GM21381 (cell line): ENCODE results near the gene DNM1L.
"Not testable (repeated sequence)": the region's sequence is repeated elsewhere in the genome, so short reads cannot be mapped to it uniquely, and the experiment has no call there.

Experiments used
- ATAC-seq: cut with Tn5 transposase; IDR thresholded peaks from one replicate; pipeline ENCODE4 v1.9.1; 2021; ENCODE audit warnings: mild to moderate bottlenecking, moderate library complexity; ENCODE audit not compliant: unreplicated experiment

The DNM1L gene

DNA sequence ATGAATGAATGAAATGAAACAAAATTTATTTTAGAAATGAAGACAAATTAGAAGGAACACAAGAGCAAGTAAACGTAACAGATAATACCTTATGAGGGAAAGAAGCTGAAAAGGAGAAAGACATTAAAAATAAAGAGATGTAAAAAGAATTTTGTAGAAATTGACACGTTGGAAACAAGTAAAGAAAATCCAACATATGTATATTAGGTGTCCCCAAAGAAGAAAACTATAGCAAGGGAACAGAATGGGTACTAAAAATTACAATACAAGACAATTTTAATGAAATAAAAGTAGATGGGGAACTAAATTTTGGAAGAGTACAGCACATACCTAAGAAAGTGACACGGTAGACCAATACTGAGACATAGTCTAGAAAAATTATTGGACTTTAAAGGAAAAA is 16.7 kb downstream of the DNM1L start:
- ATAC-seq = no peak

DNA sequence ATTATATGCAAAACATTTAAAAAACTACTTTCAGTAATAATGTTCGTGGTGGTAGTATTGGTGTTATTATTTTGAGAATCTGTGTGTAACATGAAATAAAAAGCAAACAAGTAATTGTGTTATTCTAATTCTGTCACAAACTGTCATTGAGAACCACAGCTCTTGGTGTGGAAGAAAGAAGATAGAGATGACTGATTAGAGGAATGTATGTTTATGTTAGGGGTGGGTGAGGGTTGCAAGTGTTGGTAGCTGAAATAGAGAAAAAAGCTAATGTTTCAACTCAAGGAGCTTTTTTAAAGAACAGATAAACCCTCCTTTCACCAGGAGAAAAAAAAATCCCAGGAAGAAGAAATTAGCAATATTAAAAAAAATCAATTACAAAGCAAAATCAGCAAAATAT is 18.3 kb downstream of the DNM1L start:
- no peak for ATAC-seq

DNA sequence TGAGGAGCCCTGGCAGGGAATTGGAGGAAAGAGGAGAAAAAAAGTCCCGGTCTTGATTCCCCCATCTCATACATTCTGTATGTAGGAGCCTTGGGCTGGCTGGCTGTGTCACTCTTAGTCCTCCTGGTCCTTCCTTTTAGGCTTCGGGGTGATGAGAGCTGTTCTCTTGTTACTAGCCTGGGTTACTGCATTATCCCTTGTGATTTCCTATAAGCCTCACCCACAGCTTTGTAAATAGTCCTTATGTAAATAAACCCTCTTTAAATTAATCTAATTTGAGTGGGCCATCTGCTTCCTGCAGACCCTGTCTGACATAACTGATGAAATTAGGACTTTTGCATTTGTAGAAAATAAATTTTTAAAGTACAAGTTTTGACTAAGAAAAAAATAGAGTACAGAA is 19.2 kb downstream of the DNM1L start:
- no peak for ATAC-seq

DNA sequence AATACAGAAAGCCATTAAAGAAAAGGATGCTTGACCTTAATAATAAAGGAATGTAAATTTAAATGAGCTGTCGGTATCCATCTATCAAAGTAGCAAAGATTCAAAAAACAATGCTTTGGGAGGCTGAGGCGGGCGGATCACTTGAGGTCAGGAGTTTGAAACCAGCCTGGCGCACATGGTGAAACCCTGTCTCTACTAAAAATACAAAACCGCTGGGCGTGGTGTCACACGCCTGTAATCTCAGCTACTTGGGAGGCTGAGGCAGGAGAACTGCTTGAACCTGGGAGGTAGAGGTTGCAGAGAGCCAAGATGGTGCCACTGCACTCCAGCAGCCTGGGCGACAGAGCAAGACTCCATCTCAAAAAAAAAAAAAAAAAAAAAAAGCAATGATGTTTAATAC is 20.3 kb downstream of the DNM1L start:
- ATAC-seq = not testable (repeated sequence)

DNA sequence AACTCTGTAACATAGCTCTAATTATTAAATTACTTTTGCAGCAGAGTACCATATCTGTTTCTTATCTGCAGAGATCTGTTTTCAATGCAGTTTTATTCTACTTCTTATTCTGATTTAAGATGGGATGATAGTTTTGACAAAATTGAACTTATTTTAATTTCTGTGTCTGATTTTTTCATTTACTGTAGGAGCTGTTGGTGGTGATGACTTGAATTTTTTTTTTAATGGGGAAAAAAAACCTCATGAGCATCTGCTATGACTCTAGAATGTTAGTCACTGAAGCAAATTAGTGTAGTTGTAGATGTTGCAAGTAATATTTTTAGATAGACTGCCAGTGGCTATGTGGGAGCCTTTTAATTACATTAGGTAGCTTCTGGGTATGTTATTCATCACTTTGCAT is 23.4 kb downstream of the DNM1L start:
- no peak for ATAC-seq

DNA sequence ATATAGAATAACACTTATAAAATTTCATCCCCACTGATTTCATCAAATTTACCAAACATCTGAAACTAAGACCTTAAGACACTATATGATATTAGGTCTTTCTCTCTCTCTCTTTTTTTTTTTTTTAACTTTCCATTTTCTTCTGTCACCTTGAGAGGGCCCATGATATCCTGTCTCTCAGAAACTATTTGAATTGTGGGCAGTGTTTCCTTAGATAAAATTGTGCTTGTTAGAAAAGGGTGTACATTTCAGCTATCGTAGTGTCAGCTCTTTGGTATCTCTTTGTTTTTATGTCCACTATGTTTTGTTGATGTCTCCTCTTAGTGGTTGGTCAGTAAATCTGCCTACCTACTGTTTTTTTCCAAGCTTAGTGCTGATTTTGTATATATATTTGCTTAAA is 23.8 kb downstream of the DNM1L start:
- no peak for ATAC-seq

DNA sequence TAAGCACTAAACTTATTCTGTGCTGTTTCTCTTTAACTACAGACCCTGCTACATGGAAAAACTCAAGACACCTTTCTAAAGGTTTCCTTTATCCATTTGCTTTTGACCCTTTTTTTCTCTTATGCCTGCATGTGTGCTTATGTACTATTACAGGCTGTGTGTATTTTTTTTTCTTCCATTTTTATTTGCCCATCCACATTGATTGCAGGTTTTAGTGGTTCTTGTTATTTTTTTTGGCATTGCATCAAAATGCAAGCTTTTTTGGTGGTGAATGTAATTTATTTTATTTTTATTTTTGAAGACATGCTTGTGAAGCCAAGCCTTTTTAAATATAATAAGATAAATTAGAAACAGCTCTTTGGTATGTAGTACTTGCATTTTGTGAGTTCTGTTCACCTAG is 26.7 kb downstream of the DNM1L start:
- no peak for ATAC-seq

DNA sequence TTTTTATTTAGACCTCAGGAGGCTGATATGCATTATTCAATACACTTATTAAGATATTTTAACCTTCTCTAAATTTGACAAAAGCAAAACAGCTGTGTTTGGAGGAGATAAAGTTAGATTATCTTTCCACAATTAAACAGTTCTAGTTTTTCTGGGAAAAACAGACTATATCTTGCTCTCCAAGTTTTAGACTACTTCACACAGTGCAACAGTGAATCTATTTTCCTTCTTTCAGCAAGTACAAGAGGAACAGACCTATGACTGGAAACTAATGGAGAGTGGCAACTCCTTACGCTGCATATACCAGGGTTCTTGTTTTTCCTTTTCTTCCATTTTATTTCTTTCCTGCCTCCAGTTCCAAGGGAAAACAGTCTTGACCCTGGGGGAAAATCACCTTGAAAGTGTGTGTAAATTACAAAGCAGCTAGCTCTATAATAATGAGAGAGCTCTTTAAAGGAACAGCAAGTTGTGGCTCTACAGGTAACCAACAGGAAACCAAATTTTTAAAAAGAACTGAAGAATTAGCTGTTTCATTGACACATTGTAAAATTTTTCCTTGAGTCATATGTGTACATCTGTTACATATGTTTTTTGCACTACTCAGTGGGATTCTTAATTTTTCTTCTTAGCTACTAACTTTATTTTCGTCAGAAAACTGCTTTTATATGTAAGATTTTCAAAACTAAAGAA is 27.4 kb downstream of the DNM1L start:
- ATAC-seq = no peak

DNA sequence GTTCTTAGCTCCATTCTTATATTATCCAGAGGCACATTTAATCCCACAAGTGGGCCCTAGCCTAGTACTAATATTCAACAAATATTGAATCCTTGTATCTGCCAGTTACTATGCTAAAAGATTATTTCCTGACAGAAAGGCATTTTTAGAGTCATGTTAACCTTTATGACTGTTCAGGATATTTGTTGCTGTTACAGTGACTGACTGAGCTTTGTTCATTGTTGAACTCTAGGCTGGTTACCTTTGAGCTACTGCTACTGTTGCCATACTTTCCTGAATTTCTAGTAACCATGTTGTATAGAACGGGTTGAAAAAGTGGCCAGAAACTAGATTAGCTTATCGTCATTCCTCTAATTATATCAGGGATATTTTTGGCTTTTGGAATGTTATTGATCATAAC is 29.8 kb downstream of the DNM1L start:
- ATAC-seq = no peak

DNA sequence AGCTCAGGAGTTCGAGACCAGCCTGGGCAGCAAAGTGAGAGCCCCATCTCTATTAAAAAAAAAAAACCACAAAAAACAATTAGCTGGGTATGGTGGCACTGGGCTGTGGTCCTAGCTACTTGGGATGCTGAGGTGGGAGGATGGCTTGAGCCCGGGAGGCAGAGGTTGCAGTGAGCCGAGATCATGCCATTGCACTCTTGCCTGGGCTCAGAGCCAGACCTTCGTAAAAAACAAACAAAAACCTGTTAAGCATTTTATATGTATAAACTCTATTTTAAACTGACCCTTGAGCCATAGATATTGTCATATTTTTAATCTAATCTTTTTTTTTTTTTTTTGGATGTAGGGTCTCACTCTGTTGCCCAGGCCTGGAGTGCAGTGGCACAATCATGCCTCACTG is 35.7 kb downstream of the DNM1L start:
- ATAC-seq = no peak

DNA sequence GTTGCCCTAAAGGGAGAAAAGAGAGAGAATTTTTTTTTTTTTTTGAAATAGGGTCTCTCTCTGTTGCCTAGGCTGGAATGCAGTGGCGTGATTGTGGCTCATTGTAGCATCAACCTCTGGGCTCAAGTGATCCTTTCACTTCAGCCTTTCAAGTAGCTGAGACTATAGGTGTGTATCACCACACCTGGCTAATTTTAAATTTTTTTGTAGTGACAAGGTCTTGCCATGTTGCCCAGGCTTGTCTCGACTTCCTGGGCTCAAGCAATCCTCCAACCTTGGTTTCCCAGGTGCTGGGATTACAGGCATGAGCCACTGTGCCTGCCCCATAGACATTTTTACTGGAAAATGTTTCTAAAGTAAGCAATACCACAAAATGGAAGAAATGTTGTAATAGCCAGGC is 39.8 kb downstream of the DNM1L start:
- ATAC-seq = no peak

DNA sequence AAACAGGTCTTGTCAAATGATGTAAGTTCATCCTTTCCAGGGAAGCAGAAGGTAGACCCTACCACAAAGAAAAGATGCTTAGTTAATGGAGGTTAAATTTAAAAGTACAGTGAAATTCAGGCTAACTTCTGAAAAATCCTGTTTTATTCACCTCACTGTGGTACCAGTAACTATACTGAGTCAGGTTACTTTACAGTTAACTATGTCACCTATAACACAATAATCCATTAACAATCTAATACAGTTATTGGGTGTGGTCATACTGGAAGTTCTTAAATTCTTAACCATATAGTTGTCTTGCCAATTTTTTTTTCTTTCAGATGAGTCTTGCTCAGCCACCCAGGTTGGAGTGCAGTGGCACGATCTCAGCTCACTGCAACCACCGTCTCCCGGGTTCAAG is 46.2 kb downstream of the DNM1L start:
- ATAC-seq = not testable (repeated sequence)

DNA sequence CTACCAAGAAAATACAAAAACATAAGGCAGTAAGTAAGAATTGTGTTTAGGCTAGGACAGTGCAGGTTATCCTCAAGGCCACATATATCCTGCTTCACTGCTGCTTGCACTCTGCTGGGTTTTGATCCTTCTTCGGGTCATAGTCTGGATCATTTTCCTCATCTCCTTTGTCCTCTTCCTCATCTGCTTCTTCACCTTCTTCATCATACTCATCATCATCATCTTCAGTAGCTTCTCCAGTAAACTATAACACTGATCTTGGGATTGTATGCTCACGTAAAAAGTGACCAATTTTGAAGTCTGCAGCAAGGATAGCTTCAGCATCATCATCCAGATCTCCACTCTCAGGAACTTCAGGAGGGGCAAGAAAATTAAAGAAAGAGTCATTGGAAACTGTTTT is 47.2 kb downstream of the DNM1L start:
- ATAC-seq = no peak

DNA sequence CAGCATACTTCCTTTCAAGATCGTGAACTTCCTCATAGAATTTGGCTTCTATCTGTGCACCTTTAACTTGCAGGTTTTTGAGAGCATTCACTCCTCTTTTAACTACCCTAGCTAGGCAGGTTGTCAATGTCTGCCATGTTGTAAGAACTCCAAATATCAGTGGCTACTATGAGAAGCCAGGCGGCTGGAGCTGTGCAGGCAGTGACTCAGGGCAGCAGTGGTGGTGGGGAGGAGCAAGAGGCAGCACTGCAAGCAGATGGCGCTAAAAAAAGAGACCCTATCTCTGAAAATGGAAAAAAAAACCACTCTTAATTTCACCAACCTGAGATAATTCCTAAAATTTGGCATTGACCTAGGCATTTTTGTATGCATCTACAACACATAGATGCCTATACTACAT is 48.1 kb downstream of the DNM1L start:
- ATAC-seq = no peak

DNA sequence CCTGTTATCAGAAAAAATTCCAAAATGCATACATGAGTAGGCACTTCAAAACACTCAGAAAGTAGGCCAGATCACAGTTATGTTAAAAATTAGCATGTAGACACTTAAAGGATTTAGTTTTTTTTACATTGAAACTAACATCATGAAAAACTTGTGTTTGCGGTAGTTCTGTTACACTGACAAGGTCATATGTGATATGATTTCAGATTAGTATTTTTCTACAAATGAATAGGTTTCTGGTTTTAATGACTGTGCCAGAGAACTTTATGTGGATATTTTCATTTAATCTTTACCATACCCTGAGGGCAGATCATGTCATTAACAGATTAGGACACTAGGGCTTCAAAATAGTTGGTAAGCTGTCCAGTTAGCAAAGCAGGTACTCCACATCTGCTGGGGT is 55.9 kb downstream of the DNM1L start:
- no peak for ATAC-seq

DNA sequence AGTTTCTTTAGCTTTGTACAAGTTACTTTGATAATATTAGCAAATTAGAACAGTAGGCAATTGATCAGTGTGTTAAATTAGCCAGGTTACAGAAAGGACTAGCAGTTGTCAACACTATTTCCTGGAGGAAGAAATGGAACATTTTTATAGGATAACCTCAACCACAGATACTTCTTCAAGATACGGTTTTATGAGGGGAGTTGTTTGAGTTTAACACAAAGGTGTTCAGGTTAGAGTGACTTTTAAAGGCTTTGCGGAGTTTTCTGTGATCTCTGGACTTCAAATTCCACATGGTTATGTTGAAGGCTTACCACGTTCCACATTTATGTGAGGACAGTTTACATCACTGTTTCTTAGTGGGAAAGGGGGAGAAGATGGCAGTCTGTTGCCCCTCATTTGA is 57.3 kb downstream of the DNM1L start:
- no peak for ATAC-seq

DNA sequence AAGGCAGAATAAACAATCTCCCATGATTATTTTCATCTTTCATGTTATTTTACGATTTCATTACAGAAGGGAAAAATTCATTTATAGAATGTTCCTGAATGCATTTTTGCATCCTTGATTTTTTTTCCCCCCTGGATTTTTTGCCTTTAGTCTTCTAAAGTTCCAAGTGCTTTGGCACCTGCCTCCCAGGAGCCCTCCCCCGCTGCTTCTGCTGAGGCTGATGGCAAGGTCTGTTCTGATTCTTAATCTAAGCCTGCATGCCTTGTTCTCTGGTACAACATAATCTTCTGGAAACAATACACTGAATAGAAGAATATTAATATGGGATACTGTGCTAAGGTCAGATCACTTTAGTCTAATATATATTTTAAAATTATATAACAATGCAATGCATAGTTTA is 58.6 kb downstream of the DNM1L start:
- no peak for ATAC-seq

DNA sequence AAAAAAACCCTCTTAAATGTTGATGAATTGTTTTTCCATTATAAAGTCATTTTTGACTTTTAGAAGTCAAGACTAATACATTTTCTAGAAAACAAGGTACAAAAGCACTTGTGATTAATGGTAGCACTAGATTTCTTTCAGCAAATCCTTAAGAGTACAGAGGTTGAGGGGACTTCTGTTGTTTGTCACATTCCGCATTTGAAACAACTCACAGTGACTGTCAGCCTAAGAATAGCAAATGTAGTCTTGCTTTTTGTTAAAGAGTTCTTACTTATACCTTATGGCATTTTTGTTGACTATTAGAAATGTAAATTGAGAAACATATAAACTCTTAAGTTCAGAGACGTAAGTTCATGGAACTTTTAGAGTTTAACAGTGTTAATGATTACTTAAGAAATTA is 60.2 kb downstream of the DNM1L start:
- no peak for ATAC-seq

DNA sequence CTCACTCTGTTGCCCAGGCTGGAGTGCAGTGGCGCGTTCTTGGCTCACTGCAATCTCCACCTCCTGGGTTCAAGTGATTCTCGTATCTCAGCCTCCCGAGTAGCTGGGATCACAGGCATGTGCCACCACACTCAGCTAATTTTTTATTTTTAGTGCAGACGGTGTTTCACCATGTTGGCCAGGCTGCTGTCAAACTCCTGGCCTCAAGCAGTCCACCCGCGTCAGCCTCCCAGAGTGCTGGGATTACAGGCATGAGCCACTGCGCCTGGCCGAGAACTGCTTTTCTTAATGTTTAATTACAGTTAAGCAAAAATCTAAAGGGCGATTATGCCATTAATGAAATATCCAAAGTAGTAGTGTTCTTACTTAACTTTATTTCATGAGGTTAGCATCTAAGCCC is 63.0 kb downstream of the DNM1L start:
- no peak for ATAC-seq

DNA sequence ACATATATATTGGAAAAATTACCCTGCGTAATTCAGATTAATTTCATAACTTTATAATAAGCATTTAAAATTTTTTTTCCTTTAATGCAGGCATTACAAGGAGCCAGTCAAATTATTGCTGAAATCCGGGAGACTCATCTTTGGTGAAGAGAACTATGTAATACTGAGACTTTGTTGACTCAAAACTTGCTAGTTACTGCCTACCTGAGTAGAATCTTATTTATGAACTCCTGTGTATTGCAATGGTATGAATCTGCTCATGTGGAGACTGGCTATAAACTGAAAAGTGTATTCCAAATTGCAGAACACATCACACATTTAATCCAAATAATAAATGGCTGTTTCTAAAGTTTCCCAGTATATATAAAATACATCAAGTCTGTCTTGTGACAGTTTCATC is 64.2 kb downstream of the DNM1L start:
- ATAC-seq = no peak

DNA sequence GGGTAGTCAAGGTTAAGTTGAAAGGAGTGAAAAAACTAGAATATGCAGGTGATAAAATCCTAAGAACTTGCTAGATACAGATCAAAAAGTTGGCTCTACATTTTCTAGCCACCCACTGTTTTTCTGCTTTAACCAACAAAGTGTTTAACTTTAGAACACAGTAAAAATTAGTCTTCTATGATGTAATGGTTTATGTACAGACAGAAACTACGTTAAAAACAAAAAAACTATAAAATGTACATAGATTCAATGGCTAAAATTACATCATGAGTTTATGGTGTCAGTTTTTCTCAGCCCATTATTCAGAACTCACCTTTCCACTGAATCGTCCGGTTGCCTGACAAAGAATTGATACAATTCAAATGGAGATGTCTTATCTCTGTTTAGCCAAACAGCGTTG is 74.5 kb downstream of the DNM1L start:
- no peak for ATAC-seq

DNA sequence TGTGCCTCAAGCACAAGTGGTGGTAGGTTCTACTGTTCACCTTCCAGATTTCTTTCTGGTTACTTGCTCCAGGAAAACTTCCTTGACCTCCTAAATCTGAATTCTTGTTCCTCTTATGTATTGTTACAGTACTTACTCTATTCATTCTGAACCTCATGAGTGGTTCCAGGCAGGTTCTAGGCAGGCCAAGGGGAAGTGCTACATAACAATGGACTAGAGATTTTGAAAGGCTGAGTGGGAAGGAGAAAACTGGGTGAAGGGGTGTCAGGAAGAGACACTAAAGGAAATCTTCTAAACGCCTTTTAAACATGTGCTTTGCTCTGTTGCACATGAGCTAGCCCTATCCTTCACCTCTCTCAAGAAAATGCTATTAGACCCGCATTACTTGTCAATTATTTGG is 75.0 kb downstream of the DNM1L start:
- ATAC-seq = no peak

DNA sequence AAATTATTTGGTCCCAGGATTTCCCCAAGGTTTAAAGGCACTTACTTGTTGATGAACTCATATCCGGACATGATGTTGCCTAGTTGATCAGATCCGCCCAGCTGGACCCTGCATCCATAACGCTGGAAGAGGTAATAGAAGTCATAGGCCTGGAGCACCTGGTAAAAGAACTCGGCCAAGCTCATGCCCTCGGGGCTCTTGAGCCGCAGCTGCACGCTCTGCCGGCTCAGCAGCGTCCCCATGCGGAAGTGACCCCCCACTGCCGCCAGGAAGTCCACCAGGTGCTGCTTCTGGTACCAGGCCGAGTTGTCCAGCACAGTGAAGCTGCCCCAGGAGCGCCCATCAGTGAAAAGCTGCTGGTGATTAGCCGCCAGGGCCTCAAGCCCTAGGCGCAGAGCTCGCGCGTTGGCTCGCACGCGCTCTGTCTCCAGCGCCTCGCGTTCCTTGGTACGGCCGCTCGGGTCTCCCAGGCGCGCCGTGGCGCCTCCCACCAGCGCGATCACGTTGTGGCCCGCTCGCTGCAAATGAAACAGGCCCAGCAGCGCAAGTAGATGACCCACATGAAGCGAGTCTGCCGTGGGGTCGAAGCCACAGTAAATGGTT is 76.1 kb downstream of the DNM1L start:
- peak; percentile 73 for ATAC-seq
